HCT116 (cell line): ENCODE results near the gene MRPL39. TPM values are rescaled to one million over a fixed set of nuclear protein-coding genes. Genes with fewer than 3 reads are reported as not detected.

Experiments
- ATAC-seq: fragments of 200-7000 bp; cut with Tn5 transposase; 2 replicates; pipeline ENCODE4 v1.9.1; 2020; ENCODE audit warnings: mild to moderate bottlenecking, moderate library complexity
- BruUV-seq: library from RNA; stranded (reverse); fragments of 400-500 nt; replicated peaks from 2 replicates; lab custom pipeline; 2021; lab: Mats Ljungman, UMichigan
- CTCF ChIA-PET: fragments of 300-600 bp; sonication (Branson Sonifier 250); formaldehyde crosslinking; loops from one replicate; lab custom pipeline; 2021; ENCODE audit warnings: antibody characterized with exemption; lab: Charles Lee
- POLR2A ChIA-PET: fragments of 300-600, 350-600 bp; sonication (Branson Sonifier 250); formaldehyde crosslinking; loops from one replicate; lab custom pipeline; 2021; ENCODE audit warnings: antibody characterized with exemption; lab: Charles Lee
- RAD21 ChIA-PET, 2 experiments: fragments of 300-600 bp; sonication (Branson Sonifier 250); formaldehyde crosslinking; loops; one replicate each; lab custom pipeline; 2023; ENCODE audit warnings: low total read pairs in 2 of 2; ENCODE audit not compliant: uncharacterized antibody in 2 of 2, unreplicated experiment in 2 of 2, low non-redundant PET in 1 of 2; lab: Charles Lee
- DNase-seq: peaks from one replicate; pipeline ENCODE4 v3.0.0-alpha.2; 2010; ENCODE audit warnings: low read depth, low spot score
- H2AFZ ChIP-seq: fragments of 200-600 bp; shearing (Covaris generic), sonication (generic); 2 replicates; pipeline ENCODE4 v1.6.1; 2017; ENCODE audit warnings: low read depth, mixed run types, mixed read lengths, antibody characterized with exemption, low read length; ENCODE audit not compliant: poor library complexity, severe bottlenecking
- H3K27ac ChIP-seq: 2 replicates; pipeline ENCODE4 v1.5.1; 2012; ENCODE audit warnings: low read depth, low read length
- H3K27me3 ChIP-seq: fragments of 200-600 bp; sonication (generic); 2 replicates; pipeline ENCODE4 v1.6.1; 2016; ENCODE audit warnings: mixed run types, low read length, mixed read lengths; ENCODE audit not compliant: insufficient read depth
- H3K36me3 ChIP-seq, 2 experiments: fragments of 200-500 bp in 1 of 2; fragments of 200-600 bp in 1 of 2; sonication (Bioruptor generic) in 1 of 2; sonication (generic) in 1 of 2; 2 replicates each; pipeline versions ENCODE4 v1.5.1 to v1.6.1; 2014 to 2016; ENCODE audit warnings: low read length in 2 of 2, inconsistent platforms in 1 of 2, mixed read lengths in 1 of 2, mixed run types in 1 of 2; ENCODE audit not compliant: insufficient read depth in 2 of 2, control insufficient read depth in 1 of 2
- H3K4me1 ChIP-seq, 2 experiments: fragments of 200-600 bp in 1 of 2; sonication (generic) in 1 of 2; 2 replicates each; pipeline versions ENCODE4 v1.5.1 to v1.6.1; 2012 to 2017; ENCODE audit warnings: low read length in 2 of 2, inconsistent platforms in 1 of 2, mild to moderate bottlenecking in 1 of 2, mixed read lengths in 1 of 2, mixed run types in 1 of 2, moderate library complexity in 1 of 2; ENCODE audit not compliant: insufficient read depth in 2 of 2, control insufficient read depth in 1 of 2
- H3K4me2 ChIP-seq: fragments of 200-600 bp; sonication (generic); 2 replicates; pipeline ENCODE4 v1.6.1; 2017; ENCODE audit warnings: mixed run types, low read length, mixed read lengths
- H3K4me3 ChIP-seq, 2 experiments: fragments of 200-600 bp in 1 of 2; sonication (generic) in 1 of 2; replicated peaks in 1 of 2; 2 replicates each; pipeline ENCODE4 v1.5.1; 2011 to 2016; ENCODE audit warnings: low read length in 2 of 2, control low read depth in 1 of 2, low read depth in 1 of 2, mild to moderate bottlenecking in 1 of 2, mixed read lengths in 1 of 2, mixed run types in 1 of 2
- H3K79me2 ChIP-seq: fragments of 200-600 bp; sonication (generic); 2 replicates; pipeline ENCODE4 v1.6.1; 2017; ENCODE audit warnings: mild to moderate bottlenecking, mixed run types, low read length, moderate library complexity, mixed read lengths; ENCODE audit not compliant: insufficient read depth
- H3K9ac ChIP-seq: fragments of 200-600 bp; sonication (generic); 2 replicates; pipeline ENCODE4 v1.6.1; 2016; ENCODE audit warnings: low read length, mixed read lengths
- H3K9me2 ChIP-seq: fragments of 200-600 bp; sonication (generic), shearing (Covaris generic); 2 replicates; pipeline ENCODE4 v1.6.1; 2017; ENCODE audit warnings: mixed run types, mild to moderate bottlenecking, moderate library complexity; ENCODE audit not compliant: insufficient read depth
- H3K9me3 ChIP-seq, 2 experiments: fragments of 200-500 bp in 1 of 2; fragments of 200-600 bp in 1 of 2; sonication (Bioruptor generic) in 1 of 2; sonication (generic) in 1 of 2; 2 replicates each; pipeline ENCODE4 v1.6.1; 2014 to 2017; ENCODE audit warnings: low read length in 2 of 2, mixed read lengths in 2 of 2, inconsistent platforms in 1 of 2, low read depth in 1 of 2, mild to moderate bottlenecking in 1 of 2, mixed run types in 1 of 2, moderate library complexity in 1 of 2; ENCODE audit not compliant: control insufficient read depth in 1 of 2, insufficient read depth in 1 of 2
- H4K20me1 ChIP-seq: fragments of 200-600 bp; sonication (generic), shearing (Covaris generic); 2 replicates; pipeline ENCODE4 v1.6.1; 2017; ENCODE audit warnings: mixed run types, mild to moderate bottlenecking, moderate library complexity; ENCODE audit not compliant: insufficient read depth
- CEBPB ChIP-seq: IDR thresholded peaks from 2 replicates; pipeline ENCODE4 v1.6.1; 2012; ENCODE audit warnings: low read depth
- CTCF ChIP-seq, 3 experiments: fragments of 200-600 bp in 1 of 3; sonication (generic) in 1 of 3; IDR thresholded peaks in 2 of 3; conservative IDR thresholded peaks in 1 of 3; 2 replicates each; pipeline ENCODE4 v1.5.1; 2012 to 2017; ENCODE audit warnings: low read depth in 2 of 3, low read length in 2 of 3, antibody characterized with exemption in 1 of 3, borderline replicate concordance in 1 of 3, control low read depth in 1 of 3, mild to moderate bottlenecking in 1 of 3, mixed read lengths in 1 of 3, mixed run types in 1 of 3, moderate library complexity in 1 of 3; ENCODE audit not compliant: insufficient read depth in 1 of 3
- EZH2phosphoT487 ChIP-seq: fragments of 200-600 bp; IDR thresholded peaks from 2 replicates; pipeline ENCODE4 v1.6.1; 2018; ENCODE audit warnings: antibody characterized with exemption, borderline replicate concordance
- MAX ChIP-seq: IDR thresholded peaks from 2 replicates; pipeline ENCODE4 v1.6.1; 2012
- POLR2A ChIP-seq: IDR thresholded peaks from 2 replicates; pipeline ENCODE4 v1.7.0; 2011; ENCODE audit warnings: borderline replicate concordance; ENCODE audit not compliant: insufficient read depth, insufficient read length; ENCODE audit errors: extremely low read depth
- RAD21 ChIP-seq: IDR thresholded peaks from 2 replicates; pipeline ENCODE4 v1.6.1; 2012; ENCODE audit warnings: low read depth, mild to moderate bottlenecking
- REST ChIP-seq: IDR thresholded peaks from 2 replicates; pipeline ENCODE4 v1.6.1; 2012; ENCODE audit warnings: low read depth
- SIN3A ChIP-seq: IDR thresholded peaks from 2 replicates; pipeline ENCODE4 v1.6.1; 2012; ENCODE audit warnings: low read depth
- SP1 ChIP-seq: IDR thresholded peaks from 2 replicates; pipeline ENCODE4 v1.6.1; 2012; ENCODE audit warnings: low read depth
- ZFX ChIP-seq: fragments of 450-650 bp; IDR thresholded peaks from 2 replicates; pipeline ENCODE4 v1.6.1; 2017
- intact Hi-C: fragments of 100-400 bp; cut with micrococcal nuclease; formaldehyde crosslinking; loops from 2 replicates; pipeline ENCODE4 v1.10.0; 2022
- total RNA-seq: library from RNA; stranded (reverse); gene quantifications from one replicate; pipeline ENCODE4 v1.2.1, GENCODE V29; 2021; ENCODE audit not compliant: unreplicated experiment

Gene MRPL39
- total RNA-seq, 1 experiment from 2014 or later, result 41.1 TPM

GRCh38 chr21:25569084-25569483, 38.2 kb downstream of the MRPL39 start:
- Histone ChIP-seq H3K4me2 (no peak overlapping the region), H3K4me3 (no peak overlapping the region), H3K9me2 (no peaks in the 10 kb centered on the region), H3K9ac (no peak overlapping the region), H3K36me3 (no peaks in the 10 kb centered on the region; a peak in 1 of 4 replicates), H3K4me1 (peaks cover 4 to 7% of the 10 kb centered on the region in 2 experiments; a peak in 3 of 4 replicates), H3K27ac (no peak overlapping the region), H3K79me2 (no peaks in the 10 kb centered on the region), H3K27me3 (no peaks in the 10 kb centered on the region), H3K9me3 (no peaks in the 10 kb centered on the region), H2AFZ (no peak overlapping the region), H4K20me1 (no peaks in the 10 kb centered on the region)
- DNase-seq, result no peak
- CTCF ChIA-PET, result no interaction called here
- POLR2A ChIA-PET, result no interaction called here
- no peak for TF ChIP-seq ZFX
- no peak for TF ChIP-seq POLR2A
- no peak for TF ChIP-seq MAX
- no peak for TF ChIP-seq CEBPB
- TF ChIP-seq RAD21, result no peak
- no peak for TF ChIP-seq SP1
- TF ChIP-seq REST, result no peak
- TF ChIP-seq CTCF (IDR thresholded peaks at IDR 0.05 in 2 of 3, conservative IDR thresholded peaks at IDR 0.05 in 1 of 3; ENCODE audit: borderline replicate concordance in 1 of 3, insufficient read depth in 1 of 3, low read depth in 2 of 3, low read length in 2 of 3), result no peak
- no peak for TF ChIP-seq SIN3A
- no peak for TF ChIP-seq EZH2phosphoT487
- no TSS peak for BruUV-seq
- intact Hi-C loops, result no loop called here
- RAD21 ChIA-PET, result no interaction called here
- ATAC-seq, result no peak
